GM18951 (cell line): ENCODE results near the gene FAM114A2.

Experiments
- POLR2A ChIP-seq: IDR thresholded peaks from 4 replicates; pipeline ENCODE4 v1.6.1; 2011; ENCODE audit warnings: mild to moderate bottlenecking; ENCODE audit not compliant: insufficient read length, insufficient read depth; ENCODE audit errors: extremely low read depth
- in situ Hi-C: fragments of 300-500 bp; cut with MboI; formaldehyde crosslinking; loops from one replicate; pipeline ENCODE4 v1.12.0; 2022; ENCODE audit warnings: low sequenced_read_pairs, mixed read lengths, inconsistent platforms; ENCODE audit not compliant: unreplicated experiment

FAM114A2 gene

GRCh38 chr5:154063372-154063771 is 24.7 kb upstream of the FAM114A2 start:
- no peak for TF ChIP-seq POLR2A
- in situ Hi-C loops: no loop called here

GRCh38 chr5:154060606-154061005 is 21.9 kb upstream of the FAM114A2 start:
- TF ChIP-seq POLR2A: no peak
- in situ Hi-C loops: no loop called here

GRCh38 chr5:154059583-154059982 is 20.9 kb upstream of the FAM114A2 start:
- no peak for TF ChIP-seq POLR2A
- in situ Hi-C loops: no loop called here

GRCh38 chr5:154059039-154059430 is 20.3 kb upstream of the FAM114A2 start:
- in situ Hi-C loops: no loop called here
- no peak for TF ChIP-seq POLR2A

GRCh38 chr5:154058055-154059038 is 19.6 kb upstream of the FAM114A2 start:
- in situ Hi-C loops: no loop called here
- no peak for TF ChIP-seq POLR2A

GRCh38 chr5:154055201-154055600 is 16.5 kb upstream of the FAM114A2 start:
- in situ Hi-C loops: no loop called here
- no peak for TF ChIP-seq POLR2A

GRCh38 chr5:154053468-154053867 is 14.8 kb upstream of the FAM114A2 start:
- in situ Hi-C loops: no loop called here

GRCh38 chr5:154049636-154050035 is 10.9 kb upstream of the FAM114A2 start:
- in situ Hi-C loops: no loop called here

More at GRCh38 chr5:154053468-154053867, 14.8 kb upstream of the FAM114A2 start:
- no peak for TF ChIP-seq POLR2A

GRCh38 chr5:154047324-154047723 is 8.6 kb upstream of the FAM114A2 start:
- no peak for TF ChIP-seq POLR2A
- in situ Hi-C loops: no loop called here

More at GRCh38 chr5:154049636-154050035, 10.9 kb upstream of the FAM114A2 start:
- TF ChIP-seq POLR2A: no peak

- no peak for TF ChIP-seq POLR2A
- in situ Hi-C loops: no loop called here
Observed at GRCh38 chr5:154046486-154046885, 7.8 kb upstream of the FAM114A2 start.

GRCh38 chr5:154044581-154044980 is 5.9 kb upstream of the FAM114A2 start:
- in situ Hi-C loops: no loop called here

GRCh38 chr5:154044099-154044498 is 5.4 kb upstream of the FAM114A2 start:
- no peak for TF ChIP-seq POLR2A
- in situ Hi-C loops: no loop called here

More at GRCh38 chr5:154044581-154044980, 5.9 kb upstream of the FAM114A2 start:
- no peak for TF ChIP-seq POLR2A

GRCh38 chr5:154042766-154043165 is 4.1 kb upstream of the FAM114A2 start:
- in situ Hi-C loops: no loop called here
- TF ChIP-seq POLR2A: no peak

GRCh38 chr5:154039458-154039829 is 734 bp upstream of the FAM114A2 start:
- in situ Hi-C loops: no loop called here
- no peak for TF ChIP-seq POLR2A
